ENCODE data around the gene IER3. TPM values are rescaled to one million over a fixed set of nuclear protein-coding genes. Genes with fewer than 3 reads are reported as not detected.

The IER3 gene
- total and polyA plus RNA-seq, 2 of the 8 experiments (the other 6 are each of a cell fraction or from before 2014, with no cell fraction given), result 11.9 to 26.5 TPM

GRCh38 chr6:30775104-30775503, 30.8 kb upstream of the IER3 start:
- Histone ChIP-seq H3K27ac (ENCODE audit: low read depth, low read length) (no peak overlapping the region), H3K56ac (replicated peaks; ENCODE audit: insufficient read length, low read depth, low read length) (no peak overlapping the region), H3K27me3 (replicated peaks in 1 of 4; ENCODE audit: control insufficient read depth in 3 of 4, extremely low read depth in 1 of 4, insufficient read depth in 3 of 4, low read length in 3 of 4) (0 out of 7 replicates have a peak, but pooled peaks cover 0 to under 1% (median 0%) of the 10 kb centered on the region in 4 experiments), H3K23ac (ENCODE audit: insufficient read length) (no peak overlapping the region), H3K9me3 (ENCODE audit: insufficient read depth in 2 of 2, low read depth in 1 of 2, low read length in 1 of 2) (no peaks in the 10 kb centered on the region), H3K79me2 (ENCODE audit: control insufficient read depth in 1 of 2, insufficient read depth in 2 of 2, low read length in 2 of 2) (no peaks in the 10 kb centered on the region), H2AK5ac (ENCODE audit: low read depth, low read length) (no peak overlapping the region), H3K4ac (replicated peaks; ENCODE audit: insufficient read length, low read depth, low read length) (no peak overlapping the region), H2BK12ac (ENCODE audit: low read depth, low read length) (no peak overlapping the region), H2BK5ac (ENCODE audit: low read depth, low read length) (no peak overlapping the region), H3K4me2 (ENCODE audit: insufficient read depth in 1 of 2, low read depth in 2 of 2, low read length in 2 of 2) (no peak overlapping the region), H4K5ac (ENCODE audit: insufficient read length, low read depth, low read length) (no peak overlapping the region), H3K36me3 (ENCODE audit: control insufficient read depth in 2 of 4, insufficient read depth in 4 of 4, low read length in 3 of 4) (no peaks in the 10 kb centered on the region), H2BK120ac (replicated peaks; ENCODE audit: low read depth, low read length) (no peak overlapping the region), H3K23me2 (ENCODE audit: low read depth, low read length) (no peaks in the 10 kb centered on the region), H2BK15ac (ENCODE audit: low read length) (no peak overlapping the region), H3K18ac (ENCODE audit: extremely low read depth, low read length) (no peak overlapping the region), H3K9ac (replicated peaks in 1 of 4; ENCODE audit: extremely low read depth in 1 of 4, low read depth in 3 of 4, low read length in 3 of 4) (no peak overlapping the region; a peak in 1 of 7 replicates), H3K4me3 (ENCODE audit: extremely low read depth in 1 of 4, insufficient read depth in 2 of 4, low read depth in 3 of 4, low read length in 4 of 4) (no peak overlapping the region), H4K91ac (replicated peaks; ENCODE audit: insufficient read length, low read length) (no peak overlapping the region), H2AFZ (ENCODE audit: low read length) (no peak overlapping the region), H3K14ac (ENCODE audit: insufficient read length) (no peak overlapping the region), H2BK20ac (ENCODE audit: low read length) (no peak overlapping the region; the same call in 1 of the 2 replicates), H4K20me1 (replicated peaks in 1 of 2; ENCODE audit: control insufficient read depth in 1 of 2, insufficient read depth in 2 of 2, low read length in 2 of 2) (no peaks in the 10 kb centered on the region), H4K8ac (ENCODE audit: extremely low read depth, insufficient read depth, low read length) (no peak overlapping the region), H3K79me1 (ENCODE audit: low read depth, low read length) (no peaks in the 10 kb centered on the region), H3K4me1 (replicated peaks in 1 of 4; ENCODE audit: control insufficient read depth in 3 of 4, insufficient read depth in 4 of 4, low read length in 3 of 4) (peaks cover 0 to 3% (median under 1%) of the 10 kb centered on the region in 4 experiments; a peak in 1 of 7 replicates)
- 94% methylated on average over 2 of the region's 2 CpGs; no CpG with 5 or more reads in 1 of the 2 experiments for WGBS, 2 experiments (ENCODE audit: extremely low coverage in 1 of 2, insufficient coverage in 1 of 2, insufficient read length in 1 of 2, insufficient replicate concordance in 2 of 2, low coverage in 1 of 2, low lambda C conversion rate in 2 of 2, missing lambda C conversion rate in 1 of 2)
- ChIA-PET CTCF (ENCODE audit: partially characterized antibody) (interaction anchor here (0.6 to 0.8 kb wide), 2 partner anchors 12 to 13 kb away, joined by 3 to 5 read pairs; no protein-coding TSS in a partner anchor), POLR2A (ENCODE audit: partially characterized antibody) (interaction anchor here (0.9 kb wide), 1 partner anchor 53 kb away, joined by 3 read pairs; no protein-coding TSS in a partner anchor)
- FAIRE-seq, result no peak
- DNase-seq (ENCODE audit: low read depth in 1 of 2, low spot score in 2 of 2), result no peak
- TF ChIP-seq CTCF (IDR thresholded peaks at IDR 0.05; ENCODE audit: control extremely low read depth in 1 of 3, insufficient read depth in 1 of 3, low read depth in 1 of 3, low read length in 3 of 3), result no peak
- no peak for TF ChIP-seq SAP30 (IDR thresholded peaks at IDR 0.05; ENCODE audit: insufficient read depth, insufficient replicate concordance, low read length)
- no peak for TF ChIP-seq BCL11A (IDR thresholded peaks at IDR 0.05; ENCODE audit: low read depth in 2 of 2, low read length in 2 of 2)
- TF ChIP-seq E2F6 (IDR thresholded peaks at IDR 0.05), result no peak
- TF ChIP-seq PHF8 (conservative IDR thresholded peaks at IDR 0.05; ENCODE audit: low read depth, low read length), result no peak
- TF ChIP-seq TBP (IDR thresholded peaks at IDR 0.05; ENCODE audit: low read depth, low read length), result no peak
- no peak for TF ChIP-seq TEAD4 (IDR thresholded peaks at IDR 0.05; ENCODE audit: low read depth, low read length)
- no peak for TF ChIP-seq RXRA (IDR thresholded peaks at IDR 0.05; ENCODE audit: insufficient read depth, low read depth, low read length)
- TF ChIP-seq CBX8 (IDR thresholded peaks at IDR 0.05; ENCODE audit: borderline replicate concordance, low read depth, low read length), result no peak
